Naive B cell (primary cell): ENCODE data around the gene PKNOX2. TPM values are rescaled to one million over a fixed set of nuclear protein-coding genes. Genes with fewer than 3 reads are reported as not detected.

Experiments used
- ATAC-seq, 2 donors: fragments of 150-1000 bp; cut with Tn5 transposase; 2 replicates each; pipeline ENCODE4 v1.10.0; 2021; ENCODE audit warnings: low read depth in 2 of 2, mild to moderate bottlenecking in 2 of 2, moderate library complexity in 2 of 2
- DNase-seq: peaks from one replicate; pipeline ENCODE4 v3.0.0; 2022
- H3K27ac Mint-ChIP-seq, 6 donors: one replicate each; pipeline ENCODE4 v1.8.0; 2020 to 2022; ENCODE audit warnings: mild to moderate bottlenecking in 6 of 6, mixed read lengths in 6 of 6, moderate library complexity in 5 of 6, inconsistent platforms in 2 of 6
- H3K27me3 Mint-ChIP-seq, 3 donors: one replicate each; pipeline ENCODE4 v1.8.0; 2021 to 2022; ENCODE audit warnings: mixed read lengths in 3 of 3, mild to moderate bottlenecking in 1 of 3
- H3K36me3 Mint-ChIP-seq, 2 donors: one replicate each; pipeline ENCODE4 v1.8.0; 2020 to 2022; ENCODE audit warnings: mixed read lengths in 2 of 2, inconsistent platforms in 1 of 2, mild to moderate bottlenecking in 1 of 2
- H3K4me1 Mint-ChIP-seq, 3 donors: one replicate each; pipeline ENCODE4 v1.8.0; 2020 to 2022; ENCODE audit warnings: mixed read lengths in 3 of 3, inconsistent platforms in 1 of 3, mild to moderate bottlenecking in 1 of 3, moderate library complexity in 1 of 3
- H3K4me3 Mint-ChIP-seq, 8 donors: one replicate each; pipeline ENCODE4 v1.8.0; 2020 to 2022; ENCODE audit warnings: mild to moderate bottlenecking in 8 of 8, mixed read lengths in 8 of 8, moderate library complexity in 8 of 8, inconsistent platforms in 2 of 8
- H3K9me3 Mint-ChIP-seq, 7 donors: one replicate each; pipeline ENCODE4 v1.8.0; 2020 to 2022; ENCODE audit warnings: mixed read lengths in 7 of 7, mild to moderate bottlenecking in 5 of 7, inconsistent platforms in 2 of 7, moderate library complexity in 1 of 7
- polyA plus RNA-seq, 6 donors: library from polyadenylated mRNA; unstranded; fragments of 300-500 nt; fragmentation: Illumina TruSeq; gene quantifications; one replicate each; pipeline ENCODE4 v1.2.3, GENCODE V29; 2021; ENCODE audit warnings: low read depth in 6 of 6

The PKNOX2 gene
- polyA plus RNA-seq, 6 donors from 2014 or later: not detected

- no peaks in the 10 kb centered on the region for H3K4me1 Mint-ChIP-seq
Measured at GRCh38 chr11:125398994-125399640, 234.6 kb downstream of the PKNOX2 start.

GRCh38 chr11:125399945-125400344 lies 235.4 kb downstream of the PKNOX2 start:
- Mint-ChIP-seq H3K4me1 (peaks cover 1 to 3% (median 3%) of the 10 kb centered on the region in 3 donors), H3K9me3 (no peaks in the 10 kb centered on the region), H3K27ac (no peak overlapping the region), H3K27me3 (peaks cover 48 to 75% (median 70%) of the 10 kb centered on the region in 3 donors), H3K36me3 (no peaks in the 10 kb centered on the region), H3K4me3 (no peak overlapping the region)
- no peak for DNase-seq
- ATAC-seq: no peak

More at GRCh38 chr11:125398994-125399640, 234.6 kb downstream of the PKNOX2 start:
- Mint-ChIP-seq H3K36me3 (no peaks in the 10 kb centered on the region), H3K27me3 (peaks cover 42 to 68% (median 64%) of the 10 kb centered on the region in 3 donors), H3K27ac (no peak overlapping the region), H3K4me3 (no peak overlapping the region), H3K9me3 (no peaks in the 10 kb centered on the region)
- DNase-seq (no peak), ATAC-seq (no peak)

GRCh38 chr11:125401235-125401634 lies 236.7 kb downstream of the PKNOX2 start:
- H3K4me3 Mint-ChIP-seq: no peak overlapping the region
- DNase-seq: no peak
- H3K36me3 Mint-ChIP-seq: no peaks in the 10 kb centered on the region
- no peak overlapping the region for H3K27ac Mint-ChIP-seq
- ATAC-seq: no peak
- H3K4me1 Mint-ChIP-seq: peaks cover 4 to 7% (median 4%) of the 10 kb centered on the region in 3 donors
- peaks cover 52 to 77% (median 73%) of the 10 kb centered on the region in 3 donors for H3K27me3 Mint-ChIP-seq
- H3K9me3 Mint-ChIP-seq: no peaks in the 10 kb centered on the region

GRCh38 chr11:125401746-125402145 lies 237.2 kb downstream of the PKNOX2 start:
- Mint-ChIP-seq H3K36me3 (no peaks in the 10 kb centered on the region), H3K27ac (no peak overlapping the region), H3K27me3 (peaks cover 53 to 82% (median 78%) of the 10 kb centered on the region in 3 donors), H3K4me3 (no peak overlapping the region), H3K9me3 (no peaks in the 10 kb centered on the region), H3K4me1 (peaks cover 4 to 7% (median 4%) of the 10 kb centered on the region in 3 donors)
- DNase-seq: no peak
- no peak for ATAC-seq

- Mint-ChIP-seq H3K4me1 (peaks cover 4 to 7% (median 4%) of the 10 kb centered on the region in 3 donors), H3K4me3 (no peak overlapping the region), H3K27me3 (peaks cover 47 to 84% (median 83%) of the 10 kb centered on the region in 3 donors), H3K36me3 (no peaks in the 10 kb centered on the region), H3K27ac (no peak overlapping the region), H3K9me3 (no peaks in the 10 kb centered on the region)
- DNase-seq: no peak
- ATAC-seq: no peak
Measured at GRCh38 chr11:125402435-125402834, 237.9 kb downstream of the PKNOX2 start.

- H3K27me3 Mint-ChIP-seq: peaks cover 57 to 83% (median 79%) of the 10 kb centered on the region in 3 donors
- H3K4me1 Mint-ChIP-seq: peaks cover 4 to 7% (median 4%) of the 10 kb centered on the region in 3 donors
- H3K36me3 Mint-ChIP-seq: no peaks in the 10 kb centered on the region
- no peaks in the 10 kb centered on the region for H3K9me3 Mint-ChIP-seq
- ATAC-seq: no peak
- no peak for DNase-seq
- no peak overlapping the region for H3K4me3 Mint-ChIP-seq
- peak overlapping the region in 1 of 6 donors; percentile 66 for H3K27ac Mint-ChIP-seq
Measured at GRCh38 chr11:125404157-125404810, 239.7 kb downstream of the PKNOX2 start.

GRCh38 chr11:125404811-125405790 lies 240.6 kb downstream of the PKNOX2 start:
- H3K27me3 Mint-ChIP-seq: peaks cover 58 to 87% (median 83%) of the 10 kb centered on the region in 3 donors

GRCh38 chr11:125407046-125407445 lies 242.5 kb downstream of the PKNOX2 start:
- no peaks in the 10 kb centered on the region for H3K36me3 Mint-ChIP-seq
- H3K27ac Mint-ChIP-seq: no peak overlapping the region
- ATAC-seq (no peak), DNase-seq (no peak)
- H3K4me1 Mint-ChIP-seq: peaks cover 4 to 7% (median 6%) of the 10 kb centered on the region in 3 donors
- peaks cover 50 to 87% (median 79%) of the 10 kb centered on the region in 3 donors for H3K27me3 Mint-ChIP-seq
- no peaks in the 10 kb centered on the region for H3K9me3 Mint-ChIP-seq
- H3K4me3 Mint-ChIP-seq: no peak overlapping the region

More at GRCh38 chr11:125404811-125405790, 240.6 kb downstream of the PKNOX2 start:
- peak; percentile 44 for DNase-seq
- H3K9me3 Mint-ChIP-seq: no peaks in the 10 kb centered on the region
- H3K27ac Mint-ChIP-seq: no peak overlapping the region
- ATAC-seq: peak; percentile 75 to 77
- H3K36me3 Mint-ChIP-seq: no peaks in the 10 kb centered on the region
- H3K4me1 Mint-ChIP-seq: peaks cover 4 to 7% (median 6%) of the 10 kb centered on the region in 3 donors
- peak overlapping the region in 1 of 8 donors; percentile 1 for H3K4me3 Mint-ChIP-seq

- H3K27me3 Mint-ChIP-seq: peaks cover 42 to 84% (median 79%) of the 10 kb centered on the region in 3 donors
- peaks cover 4 to 7% (median 6%) of the 10 kb centered on the region in 3 donors for H3K4me1 Mint-ChIP-seq
- no peak for ATAC-seq
- no peaks in the 10 kb centered on the region for H3K36me3 Mint-ChIP-seq
- no peaks in the 10 kb centered on the region for H3K9me3 Mint-ChIP-seq
- H3K27ac Mint-ChIP-seq: peak overlapping the region in 1 of 6 donors; percentile 73
- H3K4me3 Mint-ChIP-seq: no peak overlapping the region
- no peak for DNase-seq
Measured at GRCh38 chr11:125408311-125408711, 243.8 kb downstream of the PKNOX2 start.

- H3K4me3 Mint-ChIP-seq: no peak overlapping the region
- peaks cover 0 to 4% (median 2%) of the 10 kb centered on the region in 3 donors for H3K4me1 Mint-ChIP-seq
- no peak for ATAC-seq
- H3K27ac Mint-ChIP-seq: no peak overlapping the region
- peaks cover 33 to 73% (median 68%) of the 10 kb centered on the region in 3 donors for H3K27me3 Mint-ChIP-seq
- no peaks in the 10 kb centered on the region for H3K36me3 Mint-ChIP-seq
- DNase-seq: no peak
- H3K9me3 Mint-ChIP-seq: no peaks in the 10 kb centered on the region
Measured at GRCh38 chr11:125410091-125410490, 245.5 kb downstream of the PKNOX2 start.

GRCh38 chr11:125412177-125412496 lies 247.6 kb downstream of the PKNOX2 start:
- Mint-ChIP-seq H3K36me3 (no peaks in the 10 kb centered on the region), H3K4me3 (no peak overlapping the region), H3K9me3 (no peaks in the 10 kb centered on the region), H3K27ac (no peak overlapping the region), H3K27me3 (peaks cover 24 to 57% (median 49%) of the 10 kb centered on the region in 3 donors), H3K4me1 (peaks cover 0 to 3% (median 0%) of the 10 kb centered on the region in 3 donors)
- DNase-seq: no peak
- no peak for ATAC-seq

GRCh38 chr11:125412509-125412908 lies 248.0 kb downstream of the PKNOX2 start:
- peaks cover 0 to 3% (median 0%) of the 10 kb centered on the region in 3 donors for H3K4me1 Mint-ChIP-seq
- DNase-seq: no peak
- ATAC-seq: no peak
- no peak overlapping the region for H3K4me3 Mint-ChIP-seq
- no peaks in the 10 kb centered on the region for H3K9me3 Mint-ChIP-seq
- no peaks in the 10 kb centered on the region for H3K36me3 Mint-ChIP-seq
- peak overlapping the region in 1 of 6 donors; percentile 16 for H3K27ac Mint-ChIP-seq
- peaks cover 22 to 56% (median 47%) of the 10 kb centered on the region in 3 donors for H3K27me3 Mint-ChIP-seq

GRCh38 chr11:125413226-125413625 lies 248.7 kb downstream of the PKNOX2 start:
- ATAC-seq (no peak), DNase-seq (no peak)
- Mint-ChIP-seq H3K27me3 (peaks cover 17 to 55% (median 40%) of the 10 kb centered on the region in 3 donors), H3K36me3 (no peaks in the 10 kb centered on the region), H3K4me3 (no peak overlapping the region), H3K27ac (no peak overlapping the region), H3K4me1 (peaks cover 0 to 3% (median 0%) of the 10 kb centered on the region in 3 donors), H3K9me3 (no peaks in the 10 kb centered on the region)
